Keratinocyte (primary cell): Measurements from ENCODE around the gene ADCY10. TPM values are rescaled to one million over a fixed set of nuclear protein-coding genes. Genes with fewer than 3 reads are reported as not detected.

Experiments
- DNase-seq: peaks from one replicate; pipeline ENCODE4 v3.0.0-alpha.2; 2011; ENCODE audit warnings: low read depth, missing footprints, low spot score
- FAIRE-seq: peaks from 2 replicates; lab custom pipeline; 2011; peaks lifted over from hg19 to GRCh38; lab: Jason Lieb, UNC
- H2AFZ ChIP-seq: 2 replicates; pipeline ENCODE4 v1.6.0; 2012; ENCODE audit warnings: low read length, control low read depth, inconsistent platforms; ENCODE audit not compliant: control insufficient read depth
- H3K27ac ChIP-seq: 2 replicates; pipeline ENCODE4 v1.5.1; 2011; ENCODE audit warnings: low read length; ENCODE audit not compliant: control insufficient read depth, insufficient read depth
- H3K27me3 ChIP-seq: 3 replicates; pipeline ENCODE4 v1.6.0; 2011; ENCODE audit warnings: low read length; ENCODE audit not compliant: control insufficient read depth, insufficient read depth; ENCODE audit errors: extremely low read depth
- H3K36me3 ChIP-seq, 2 experiments: 2 replicates in 1 of 2; 3 replicates in 1 of 2; pipeline ENCODE4 v1.5.1; 2011; ENCODE audit warnings: low read length in 2 of 2, mild to moderate bottlenecking in 1 of 2; ENCODE audit not compliant: control insufficient read depth in 2 of 2, insufficient read depth in 2 of 2; ENCODE audit errors: extremely low read depth in 1 of 2
- H3K4me1 ChIP-seq: 3 replicates; pipeline ENCODE4 v1.5.1; 2011; ENCODE audit warnings: low read length; ENCODE audit not compliant: control insufficient read depth, insufficient read depth; ENCODE audit errors: extremely low read depth
- H3K4me2 ChIP-seq: 3 replicates; pipeline ENCODE4 v1.6.0; 2011; ENCODE audit warnings: low read depth, low read length; ENCODE audit not compliant: control insufficient read depth, insufficient read depth; ENCODE audit errors: extremely low read depth
- H3K4me3 ChIP-seq, 3 experiments: fragments of 200-600 bp in 1 of 3; sonication (generic) in 1 of 3; 2 replicates in 2 of 3; 3 replicates in 1 of 3; pipeline ENCODE4 v1.5.1; 2011 to 2016; ENCODE audit warnings: low read length in 3 of 3, mild to moderate bottlenecking in 3 of 3, control low read depth in 2 of 3, inconsistent platforms in 1 of 3, low read depth in 1 of 3, mixed read lengths in 1 of 3, mixed run types in 1 of 3, moderate library complexity in 1 of 3; ENCODE audit not compliant: control insufficient read depth in 2 of 3, insufficient read depth in 2 of 3; ENCODE audit errors: extremely low read depth in 1 of 3
- H3K79me2 ChIP-seq: 2 replicates; pipeline ENCODE4 v1.6.0; 2012; ENCODE audit warnings: low read length; ENCODE audit not compliant: control insufficient read depth, insufficient read depth
- H3K9ac ChIP-seq: 3 replicates; pipeline ENCODE4 v1.6.0; 2011; ENCODE audit warnings: low read length; ENCODE audit not compliant: control insufficient read depth, insufficient read depth; ENCODE audit errors: extremely low read depth
- H3K9me1 ChIP-seq: 3 replicates; pipeline ENCODE4 v1.6.0; 2011; ENCODE audit warnings: low read length; ENCODE audit not compliant: control insufficient read depth, insufficient read depth; ENCODE audit errors: extremely low read depth
- H3K9me3 ChIP-seq: 2 replicates; pipeline ENCODE4 v1.5.1; 2012; ENCODE audit warnings: low read depth, low read length; ENCODE audit not compliant: control insufficient read depth
- H4K20me1 ChIP-seq: 3 replicates; pipeline ENCODE4 v1.6.0; 2011; ENCODE audit warnings: low read length; ENCODE audit not compliant: control insufficient read depth, insufficient read depth; ENCODE audit errors: extremely low read depth
- EZH2 ChIP-seq: IDR thresholded peaks from one replicate; pipeline ENCODE4 v1.6.1; 2012; ENCODE audit warnings: inconsistent platforms, mild to moderate bottlenecking, low read length, moderate library complexity
- dilution Hi-C: fragments of 300-500 bp; cut with MboI; formaldehyde crosslinking; loops from one replicate; pipeline ENCODE4 v1.7.0; 2020; ENCODE audit warnings: low sequenced_read_pairs; ENCODE audit not compliant: extremely low pct_ligation_motif_present
- polyA plus RNA-seq, 5 experiments: library from polyadenylated mRNA; depleted of rRNA in 3 of 5; stranded (reverse) in 3 of 5; stranded (forward) in 1 of 5; unstranded in 1 of 5; fragments of >200 nt; gene quantifications; 1 replicate in 1 of 5; 2 replicates in 3 of 5; 3 replicates in 1 of 5; pipeline versions ENCODE4 v1.2.1 to v1.2.3, GENCODE V29; 2011 to 2012; ENCODE audit warnings: missing spikeins in 2 of 5, low read depth in 1 of 5, low replicate concordance in 1 of 5
- TF ChIP-seq, protein P1 (sequence below), 3 experiments: IDR thresholded peaks in 1 of 3; conservative IDR thresholded peaks in 1 of 3; optimal IDR thresholded peaks in 1 of 3; 2 replicates in 2 of 3; 3 replicates in 1 of 3; pipeline versions ENCODE3 to v1.5.1; 2011; ENCODE audit warnings: low read length in 3 of 3, mild to moderate bottlenecking in 3 of 3, moderate library complexity in 2 of 3, control low read depth in 1 of 3, inconsistent platforms in 1 of 3; ENCODE audit not compliant: insufficient read depth in 2 of 3; ENCODE audit errors: extremely low read depth in 1 of 3

Gene ADCY10
- polyA plus RNA-seq, 1 donor (not counting 4 experiments of a cell fraction or from before 2014, with no cell fraction given): 0.04 TPM

DNA sequence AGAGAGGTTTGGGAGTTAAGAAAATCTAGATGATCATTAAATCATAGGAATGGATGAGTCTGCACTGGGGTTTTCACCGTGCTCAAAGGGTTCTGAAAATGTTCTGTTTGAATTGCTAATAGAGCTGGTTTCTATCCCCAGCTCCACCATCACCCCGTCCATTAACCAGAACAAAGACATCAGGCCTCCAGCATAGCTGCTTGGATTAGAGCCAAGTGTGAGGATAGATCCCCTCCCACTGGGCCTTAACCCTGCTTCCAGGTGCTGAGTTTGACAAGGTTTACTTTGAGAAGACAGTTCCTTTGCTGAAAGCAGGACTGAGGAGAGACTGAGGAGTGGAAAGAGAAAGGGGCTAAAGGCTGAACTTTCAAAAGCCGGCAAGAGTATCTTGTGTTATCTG lies 143.8 kb downstream of the ADCY10 start:
- Histone ChIP-seq H3K4me3 (no peak overlapping the region), H3K36me3 (peaks cover 20 to 48% of the 10 kb centered on the region in 2 experiments), H3K27ac (no peak overlapping the region), H3K27me3 (no peaks in the 10 kb centered on the region), H3K4me1 (peaks cover 21% of the 10 kb centered on the region), H2AFZ (no peak overlapping the region), H3K9me1 (no peaks in the 10 kb centered on the region), H3K79me2 (peaks cover 24% of the 10 kb centered on the region), H3K4me2 (no peak overlapping the region), H4K20me1 (peaks cover 2% of the 10 kb centered on the region), H3K9ac (no peak overlapping the region), H3K9me3 (no peaks in the 10 kb centered on the region)
- DNase-seq (no peak), FAIRE-seq (no peak)
- dilution Hi-C loops: no loop called here
- no peak for TF ChIP-seq EZH2
- TF ChIP-seq, protein P1, sequence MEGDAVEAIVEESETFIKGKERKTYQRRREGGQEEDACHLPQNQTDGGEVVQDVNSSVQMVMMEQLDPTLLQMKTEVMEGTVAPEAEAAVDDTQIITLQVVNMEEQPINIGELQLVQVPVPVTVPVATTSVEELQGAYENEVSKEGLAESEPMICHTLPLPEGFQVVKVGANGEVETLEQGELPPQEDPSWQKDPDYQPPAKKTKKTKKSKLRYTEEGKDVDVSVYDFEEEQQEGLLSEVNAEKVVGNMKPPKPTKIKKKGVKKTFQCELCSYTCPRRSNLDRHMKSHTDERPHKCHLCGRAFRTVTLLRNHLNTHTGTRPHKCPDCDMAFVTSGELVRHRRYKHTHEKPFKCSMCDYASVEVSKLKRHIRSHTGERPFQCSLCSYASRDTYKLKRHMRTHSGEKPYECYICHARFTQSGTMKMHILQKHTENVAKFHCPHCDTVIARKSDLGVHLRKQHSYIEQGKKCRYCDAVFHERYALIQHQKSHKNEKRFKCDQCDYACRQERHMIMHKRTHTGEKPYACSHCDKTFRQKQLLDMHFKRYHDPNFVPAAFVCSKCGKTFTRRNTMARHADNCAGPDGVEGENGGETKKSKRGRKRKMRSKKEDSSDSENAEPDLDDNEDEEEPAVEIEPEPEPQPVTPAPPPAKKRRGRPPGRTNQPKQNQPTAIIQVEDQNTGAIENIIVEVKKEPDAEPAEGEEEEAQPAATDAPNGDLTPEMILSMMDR (optimal IDR thresholded peaks at IDR 0.05 in 1 of 3, IDR thresholded peaks at IDR 0.05 in 1 of 3, conservative IDR thresholded peaks at IDR 0.05 in 1 of 3; ENCODE audit: extremely low read depth in 1 of 3, insufficient read depth in 2 of 3, low read length in 3 of 3): no peak

DNA sequence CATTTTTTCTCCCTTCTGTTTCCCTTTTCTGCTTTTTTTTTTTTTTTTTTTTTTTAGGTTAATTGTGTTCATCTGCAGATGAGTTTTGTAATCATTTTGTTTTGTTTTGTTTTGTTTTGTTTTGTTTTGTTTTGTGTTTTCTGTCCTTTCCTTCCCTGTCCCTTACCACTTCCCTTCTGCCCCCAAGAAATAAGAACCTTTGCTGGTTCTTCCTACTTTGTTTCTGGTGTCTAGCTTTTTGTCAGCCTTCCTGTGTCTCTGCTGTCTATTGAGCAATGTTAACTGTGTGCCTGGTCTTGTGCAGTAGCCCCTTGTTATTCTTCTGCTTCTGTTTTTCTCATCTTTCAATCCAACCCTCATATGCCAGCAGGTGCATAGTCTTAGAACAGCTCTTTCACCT lies 146.2 kb downstream of the ADCY10 start:
- Histone ChIP-seq H3K27ac (no peak overlapping the region), H3K4me1 (peaks cover 18% of the 10 kb centered on the region), H3K27me3 (no peaks in the 10 kb centered on the region), H3K9me1 (no peaks in the 10 kb centered on the region), H3K4me3 (no peak overlapping the region), H3K79me2 (peaks cover 33% of the 10 kb centered on the region), H3K36me3 (peaks cover 16 to 33% of the 10 kb centered on the region in 2 experiments), H3K4me2 (no peak overlapping the region), H3K9ac (no peak overlapping the region), H2AFZ (no peak overlapping the region), H3K9me3 (no peaks in the 10 kb centered on the region), H4K20me1 (peaks cover 7% of the 10 kb centered on the region)
- TF ChIP-seq, protein P1 (optimal IDR thresholded peaks at IDR 0.05 in 1 of 3, IDR thresholded peaks at IDR 0.05 in 1 of 3, conservative IDR thresholded peaks at IDR 0.05 in 1 of 3; ENCODE audit: extremely low read depth in 1 of 3, insufficient read depth in 2 of 3, low read length in 3 of 3): no peak
- no peak for TF ChIP-seq EZH2
- dilution Hi-C loops: no loop called here
- FAIRE-seq (no peak), DNase-seq (no peak)
